ENCODE data around the gene PLEKHA4. TPM values are rescaled to one million over a fixed set of nuclear protein-coding genes. Genes with fewer than 3 reads are reported as not detected.

Gene PLEKHA4
- total and polyA plus RNA-seq, 9 of the 15 experiments (the other 6 are each of a cell fraction or from before 2014, with no cell fraction given) = 0.07 to 30.8 (median 11.4) TPM

GRCh38 chr19:48812094-48812929 lies 56.1 kb downstream of the PLEKHA4 start (continued):
- no peak for TF ChIP-seq ZNF586 (CRISPR knock-in tag; conservative IDR thresholded peaks at IDR 0.05)
- TF ChIP-seq PKNOX1 (IDR thresholded peaks at IDR 0.05) = peak; percentile 91
- 0 out of 2 replicates have a peak, but pooled peaks have one; percentile 26 for TF ChIP-seq ARID1B (IDR thresholded peaks at IDR 0.05)
- TF ChIP-seq ZNF354B (CRISPR knock-in tag; IDR thresholded peaks at IDR 0.05) = no peak
- no peak for TF ChIP-seq ZNF57 (CRISPR knock-in tag; IDR thresholded peaks at IDR 0.05)
- no peak for TF ChIP-seq ARHGAP35 (IDR thresholded peaks at IDR 0.05; ENCODE audit: partially characterized antibody)
- TF ChIP-seq ZNF140 (CRISPR knock-in tag; IDR thresholded peaks at IDR 0.05) = no peak
- no peak for TF ChIP-seq ZNF512 (tag; IDR thresholded peaks at IDR 0.05)
- peak; percentile 55 for TF ChIP-seq FOS (IDR thresholded peaks at IDR 0.05; ENCODE audit: extremely low read depth, insufficient read length)
- no peak for TF ChIP-seq ZNF217 (CRISPR knock-in tag; IDR thresholded peaks at IDR 0.05)
- no peak for TF ChIP-seq TRIM24 (IDR thresholded peaks at IDR 0.05)
- no peak for TF ChIP-seq U2AF2 (optimal IDR thresholded peaks at IDR 0.05; ENCODE audit: low read depth, low read length)
- no peak for TF ChIP-seq ASH1L (IDR thresholded peaks at IDR 0.05; ENCODE audit: borderline replicate concordance, low read depth, partially characterized antibody)
- TF ChIP-seq HINFP (tag; conservative IDR thresholded peaks at IDR 0.05; ENCODE audit: low read depth) = no peak
- no peak for TF ChIP-seq FOXP1 (CRISPR knock-in tag; IDR thresholded peaks at IDR 0.05)
- TF ChIP-seq DLX4 (CRISPR knock-in tag; IDR thresholded peaks at IDR 0.05) = no peak
- TF ChIP-seq HNRNPUL1 (IDR thresholded peaks at IDR 0.05; ENCODE audit: low read length) = no peak
- no peak for TF ChIP-seq ZNF584 (CRISPR knock-in tag; IDR thresholded peaks at IDR 0.05; ENCODE audit: low read depth)
- TF ChIP-seq SAFB (IDR thresholded peaks at IDR 0.05; ENCODE audit: borderline replicate concordance, low read depth, low read length) = no peak
- no peak for TF ChIP-seq COPS2 (conservative IDR thresholded peaks at IDR 0.05)
- TF ChIP-seq ZBED1 (IDR thresholded peaks at IDR 0.05) = no peak
- TF ChIP-seq TBL1XR1 (IDR thresholded peaks at IDR 0.05; ENCODE audit: low read length in 2 of 2) = no peak
- no peak for TF ChIP-seq FOXK1 (CRISPR knock-in tag; IDR thresholded peaks at IDR 0.05; ENCODE audit: borderline replicate concordance)
- no peak for TF ChIP-seq CBFA2T3 (IDR thresholded peaks at IDR 0.05)
